Suprapubic skin (tissue), 4 donors: ENCODE data around the gene ATL1.
"Not testable (repeated sequence)": the region's sequence is repeated elsewhere in the genome, so short reads cannot be mapped to it uniquely, and the experiment has no call there.

Source experiments
- POLR2A ChIP-seq, 2 donors: fragments of 450-650 bp; IDR thresholded peaks; one replicate each; pipeline ENCODE4 v1.6.1; 2017; ENCODE audit warnings: antibody characterized with exemption in 2 of 2, mild to moderate bottlenecking in 2 of 2, moderate library complexity in 2 of 2
- POLR2AphosphoS5 ChIP-seq, 3 donors: sonication (generic); formaldehyde crosslinking; IDR thresholded peaks; one replicate each; pipeline ENCODE4 v1.6.1; 2017; ENCODE audit warnings: antibody characterized with exemption in 3 of 3
- TF ChIP-seq, protein P1 (sequence below), 2 donors: fragments of 200-600 bp in 1 of 2; fragments of 450-650 bp in 1 of 2; sonication (generic) in 1 of 2; IDR thresholded peaks; one replicate each; pipeline ENCODE4 v1.5.1; 2016 to 2019; ENCODE audit warnings: antibody characterized with exemption in 2 of 2, mild to moderate bottlenecking in 1 of 2, moderate library complexity in 1 of 2

DNA sequence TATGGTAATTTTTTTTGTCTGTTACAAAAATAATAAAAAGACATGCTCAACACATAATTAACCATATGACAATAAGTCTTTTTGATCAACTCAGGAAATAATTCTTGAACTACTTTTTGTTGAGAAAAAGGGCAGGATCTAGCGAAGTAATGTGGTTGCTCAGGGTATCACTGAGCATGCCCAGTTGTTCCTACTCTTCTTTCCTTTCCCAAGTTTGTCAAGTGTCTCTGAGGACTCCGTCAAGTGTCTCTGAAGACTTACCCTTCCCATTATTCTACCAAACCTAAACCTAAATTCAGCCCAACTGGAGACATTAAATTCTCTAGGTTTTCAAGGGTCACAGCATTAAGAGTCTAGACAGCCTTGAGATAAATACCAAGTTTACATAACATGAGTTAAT is 104.6 kb downstream of the ATL1 start:
- TF ChIP-seq POLR2A, POLR2AphosphoS5 (IDR thresholded peaks at IDR 0.05): not testable (repeated sequence)
- TF ChIP-seq, protein P1, sequence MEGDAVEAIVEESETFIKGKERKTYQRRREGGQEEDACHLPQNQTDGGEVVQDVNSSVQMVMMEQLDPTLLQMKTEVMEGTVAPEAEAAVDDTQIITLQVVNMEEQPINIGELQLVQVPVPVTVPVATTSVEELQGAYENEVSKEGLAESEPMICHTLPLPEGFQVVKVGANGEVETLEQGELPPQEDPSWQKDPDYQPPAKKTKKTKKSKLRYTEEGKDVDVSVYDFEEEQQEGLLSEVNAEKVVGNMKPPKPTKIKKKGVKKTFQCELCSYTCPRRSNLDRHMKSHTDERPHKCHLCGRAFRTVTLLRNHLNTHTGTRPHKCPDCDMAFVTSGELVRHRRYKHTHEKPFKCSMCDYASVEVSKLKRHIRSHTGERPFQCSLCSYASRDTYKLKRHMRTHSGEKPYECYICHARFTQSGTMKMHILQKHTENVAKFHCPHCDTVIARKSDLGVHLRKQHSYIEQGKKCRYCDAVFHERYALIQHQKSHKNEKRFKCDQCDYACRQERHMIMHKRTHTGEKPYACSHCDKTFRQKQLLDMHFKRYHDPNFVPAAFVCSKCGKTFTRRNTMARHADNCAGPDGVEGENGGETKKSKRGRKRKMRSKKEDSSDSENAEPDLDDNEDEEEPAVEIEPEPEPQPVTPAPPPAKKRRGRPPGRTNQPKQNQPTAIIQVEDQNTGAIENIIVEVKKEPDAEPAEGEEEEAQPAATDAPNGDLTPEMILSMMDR (IDR thresholded peaks at IDR 0.05): not testable (repeated sequence)
